ENCODE data around the gene CHRDL1.

Gene CHRDL1

GRCh38 chrX:110675886-110676285, 119.7 kb downstream of the CHRDL1 start:
- Histone ChIP-seq H2BK120ac (ENCODE audit: low read depth, low read length) (no peak overlapping the region), H3K79me1 (replicated peaks; ENCODE audit: low read length, poor library complexity, severe bottlenecking) (no peaks in the 10 kb centered on the region), H3K4ac (ENCODE audit: low read depth in 1 of 2, low read length in 2 of 2) (no peak overlapping the region), H2AFZ (ENCODE audit: low read depth, low read length) (no peak overlapping the region), H3K4me1 (ENCODE audit: control insufficient read depth, insufficient read depth, low read depth, low read length) (no peaks in the 10 kb centered on the region), H2AK5ac (ENCODE audit: low read length, severe bottlenecking) (no peak overlapping the region), H2BK15ac (ENCODE audit: low read depth, poor library complexity, severe bottlenecking) (no peak overlapping the region), H3K9ac (ENCODE audit: low read length) (no peak overlapping the region), H3K4me3 (ENCODE audit: insufficient read depth in 1 of 2, low read depth in 1 of 2, low read length in 2 of 2) (no peak overlapping the region), H2BK5ac (ENCODE audit: low read depth, low read length, poor library complexity, severe bottlenecking) (no peak overlapping the region), H2BK12ac (ENCODE audit: low read length in 2 of 2) (no peak overlapping the region), H3K4me2 (ENCODE audit: low read length, poor library complexity, severe bottlenecking) (no peak overlapping the region), H3K27ac (ENCODE audit: low read length, poor library complexity, severe bottlenecking) (no peak overlapping the region), H3K18ac (ENCODE audit: low read depth in 1 of 2, low read length in 2 of 2) (no peak overlapping the region), H3K9me3 (ENCODE audit: control insufficient read depth, low read length) (no peaks in the 10 kb centered on the region), H3K14ac (ENCODE audit: low read length in 2 of 2) (no peak overlapping the region), H3K36me3 (ENCODE audit: control insufficient read depth in 1 of 2, insufficient read depth in 2 of 2, low read depth in 1 of 2, low read length in 2 of 2) (no peaks in the 10 kb centered on the region), H3K23ac (ENCODE audit: low read length in 2 of 2) (no peak overlapping the region), H4K8ac (ENCODE audit: low read length) (no peak overlapping the region), H4K91ac (ENCODE audit: low read length) (no peak overlapping the region), H3K27me3 (ENCODE audit: control insufficient read depth in 1 of 2, insufficient read depth in 1 of 2, low read length in 2 of 2) (peaks cover 0 to 42% of the 10 kb centered on the region in 2 experiments)
- DNase-seq = no peak
- WGBS = 57% methylated on average over 1 of the region's 1 CpG

DNA sequence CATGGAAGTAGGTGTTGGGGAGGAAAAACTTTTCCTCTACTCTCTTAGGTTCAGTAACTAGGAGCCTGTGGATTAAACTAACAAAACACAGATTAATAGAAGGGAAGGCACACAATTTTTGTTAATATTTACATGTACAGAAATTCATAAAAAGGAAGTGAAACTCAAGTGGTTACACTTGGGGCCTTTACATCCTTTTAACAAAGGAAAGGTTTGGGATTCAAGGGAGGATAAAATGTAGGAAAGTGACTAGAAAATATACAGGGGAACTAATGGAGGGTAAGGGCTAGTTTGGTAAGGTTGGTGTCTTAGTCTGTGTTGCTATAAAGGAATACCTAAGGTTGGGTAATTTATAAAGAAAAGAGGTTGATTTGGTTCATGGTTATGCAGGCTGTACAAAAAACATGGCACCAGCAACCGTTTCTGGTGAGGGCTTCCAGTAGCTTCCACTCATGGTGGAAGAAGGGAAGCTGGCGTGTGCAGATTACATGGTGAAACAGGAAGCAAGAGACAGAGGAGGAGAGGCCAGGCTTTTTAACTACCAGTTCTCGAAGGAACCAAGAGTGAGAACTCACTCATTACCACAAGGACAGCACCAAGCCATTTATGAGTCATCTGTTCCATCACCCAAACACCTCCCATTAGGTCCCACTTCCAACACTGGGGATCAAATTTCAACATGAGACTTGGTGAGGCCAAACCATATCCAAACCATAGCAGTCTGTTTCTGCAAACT, 124.4 kb downstream of the CHRDL1 start:
- Histone ChIP-seq H3K4me1 (ENCODE audit: control insufficient read depth, insufficient read depth, low read depth, low read length) (no peaks in the 10 kb centered on the region), H2BK5ac (ENCODE audit: low read depth, low read length, poor library complexity, severe bottlenecking) (no peak overlapping the region), H3K4me2 (ENCODE audit: low read length, poor library complexity, severe bottlenecking) (no peak overlapping the region), H2BK120ac (ENCODE audit: low read depth, low read length) (no peak overlapping the region), H2AK5ac (ENCODE audit: low read length, severe bottlenecking) (no peak overlapping the region), H3K36me3 (ENCODE audit: control insufficient read depth in 1 of 2, insufficient read depth in 2 of 2, low read depth in 1 of 2, low read length in 2 of 2) (no peaks in the 10 kb centered on the region), H3K27me3 (ENCODE audit: control insufficient read depth in 1 of 2, insufficient read depth in 1 of 2, low read length in 2 of 2) (peaks cover 0 to 33% of the 10 kb centered on the region in 2 experiments), H2AFZ (ENCODE audit: low read depth, low read length) (no peak overlapping the region), H3K14ac (ENCODE audit: low read length in 2 of 2) (no peak overlapping the region), H3K23ac (ENCODE audit: low read length in 2 of 2) (no peak overlapping the region), H3K18ac (ENCODE audit: low read depth in 1 of 2, low read length in 2 of 2) (no peak overlapping the region), H3K9me3 (ENCODE audit: control insufficient read depth, low read length) (no peaks in the 10 kb centered on the region), H3K27ac (ENCODE audit: low read length, poor library complexity, severe bottlenecking) (no peak overlapping the region), H2BK15ac (ENCODE audit: low read depth, poor library complexity, severe bottlenecking) (no peak overlapping the region), H2BK12ac (ENCODE audit: low read length in 2 of 2) (no peak overlapping the region), H4K91ac (ENCODE audit: low read length) (no peak overlapping the region), H3K4me3 (ENCODE audit: insufficient read depth in 1 of 2, low read depth in 1 of 2, low read length in 2 of 2) (no peak overlapping the region), H4K8ac (ENCODE audit: low read length) (no peak overlapping the region), H3K9ac (ENCODE audit: low read length) (no peak overlapping the region), H3K4ac (ENCODE audit: low read depth in 1 of 2, low read length in 2 of 2) (no peak overlapping the region), H3K79me1 (replicated peaks; ENCODE audit: low read length, poor library complexity, severe bottlenecking) (no peaks in the 10 kb centered on the region)
- DNase-seq = no peak
- WGBS = 80% methylated on average over 3 of the region's 3 CpGs

GRCh38 chrX:110669572-110669971, 126.0 kb downstream of the CHRDL1 start:
- no peak overlapping the region for H3K4ac ChIP-seq (ENCODE audit: low read depth in 1 of 2, low read length in 2 of 2)
- no peak overlapping the region for H2BK5ac ChIP-seq (ENCODE audit: low read depth, low read length, poor library complexity, severe bottlenecking)
- no peaks in the 10 kb centered on the region for H3K4me1 ChIP-seq (ENCODE audit: control insufficient read depth, insufficient read depth, low read depth, low read length)
- H3K14ac ChIP-seq (ENCODE audit: low read length in 2 of 2) = no peak overlapping the region
- H3K9me3 ChIP-seq (ENCODE audit: control insufficient read depth, low read length) = no peaks in the 10 kb centered on the region
- H3K4me2 ChIP-seq (ENCODE audit: low read length, poor library complexity, severe bottlenecking) = no peak overlapping the region
- H2BK12ac ChIP-seq (ENCODE audit: low read length in 2 of 2) = no peak overlapping the region
- H2BK15ac ChIP-seq (ENCODE audit: low read depth, poor library complexity, severe bottlenecking) = no peak overlapping the region
- peaks cover 0 to 30% of the 10 kb centered on the region in 2 experiments for H3K27me3 ChIP-seq (ENCODE audit: control insufficient read depth in 1 of 2, insufficient read depth in 1 of 2, low read length in 2 of 2)
- H3K36me3 ChIP-seq (ENCODE audit: control insufficient read depth in 1 of 2, insufficient read depth in 2 of 2, low read depth in 1 of 2, low read length in 2 of 2) = no peaks in the 10 kb centered on the region
- no peak overlapping the region for H2AK5ac ChIP-seq (ENCODE audit: low read length, severe bottlenecking)
- H3K79me1 ChIP-seq (replicated peaks; ENCODE audit: low read length, poor library complexity, severe bottlenecking) = no peaks in the 10 kb centered on the region
- no peak overlapping the region for H3K9ac ChIP-seq (ENCODE audit: low read length)
- no peak overlapping the region for H4K91ac ChIP-seq (ENCODE audit: low read length)
- H2AFZ ChIP-seq (ENCODE audit: low read depth, low read length) = no peak overlapping the region
- DNase-seq = no peak
- H3K27ac ChIP-seq (ENCODE audit: low read length, poor library complexity, severe bottlenecking) = no peak overlapping the region
- no peak overlapping the region for H4K8ac ChIP-seq (ENCODE audit: low read length)
- no peak overlapping the region for H3K23ac ChIP-seq (ENCODE audit: low read length in 2 of 2)
- H3K4me3 ChIP-seq (ENCODE audit: insufficient read depth in 1 of 2, low read depth in 1 of 2, low read length in 2 of 2) = no peak overlapping the region
- no peak overlapping the region for H3K18ac ChIP-seq (ENCODE audit: low read depth in 1 of 2, low read length in 2 of 2)
- WGBS = 67% methylated on average over 1 of the region's 1 CpG
- H2BK120ac ChIP-seq (ENCODE audit: low read depth, low read length) = no peak overlapping the region

DNA sequence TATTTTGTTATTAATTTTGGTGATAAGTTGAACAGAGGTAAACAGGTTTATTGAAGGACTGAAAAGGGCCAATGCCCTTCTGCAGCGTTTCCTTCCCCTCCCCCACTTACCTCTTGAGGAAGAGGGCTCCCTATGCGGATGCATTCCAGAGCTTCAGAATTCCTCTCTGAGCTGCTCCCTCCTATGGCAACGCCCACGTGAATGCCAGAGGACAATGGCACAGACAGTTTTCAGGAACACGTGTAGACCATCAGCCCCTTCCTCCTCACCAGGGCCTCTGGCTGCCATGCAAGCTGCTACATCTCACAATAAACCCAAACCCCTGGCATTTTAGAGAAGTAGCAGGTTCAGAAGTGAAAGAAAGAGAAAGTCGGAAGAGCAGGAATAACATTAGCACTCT, 127.9 kb downstream of the CHRDL1 start:
- H2AFZ ChIP-seq (ENCODE audit: low read depth, low read length) = no peak overlapping the region
- no peak overlapping the region for H3K14ac ChIP-seq (ENCODE audit: low read length in 2 of 2)
- H2BK15ac ChIP-seq (ENCODE audit: low read depth, poor library complexity, severe bottlenecking) = no peak overlapping the region
- H2BK12ac ChIP-seq (ENCODE audit: low read length in 2 of 2) = no peak overlapping the region
- H3K36me3 ChIP-seq (ENCODE audit: control insufficient read depth in 1 of 2, insufficient read depth in 2 of 2, low read depth in 1 of 2, low read length in 2 of 2) = no peaks in the 10 kb centered on the region
- H4K8ac ChIP-seq (ENCODE audit: low read length) = no peak overlapping the region
- no peak overlapping the region for H3K4me2 ChIP-seq (ENCODE audit: low read length, poor library complexity, severe bottlenecking)
- 0% methylated on average over 4 of the region's 6 CpGs for WGBS
- no peak overlapping the region for H2BK120ac ChIP-seq (ENCODE audit: low read depth, low read length)
- no peak overlapping the region for H2AK5ac ChIP-seq (ENCODE audit: low read length, severe bottlenecking)
- H3K23ac ChIP-seq (ENCODE audit: low read length in 2 of 2) = no peak overlapping the region
- no peak overlapping the region for H3K9ac ChIP-seq (ENCODE audit: low read length)
- no peaks in the 10 kb centered on the region for H3K4me1 ChIP-seq (ENCODE audit: control insufficient read depth, insufficient read depth, low read depth, low read length)
- peaks cover 0 to 31% of the 10 kb centered on the region in 2 experiments for H3K27me3 ChIP-seq (ENCODE audit: control insufficient read depth in 1 of 2, insufficient read depth in 1 of 2, low read length in 2 of 2)
- no peak overlapping the region for H4K91ac ChIP-seq (ENCODE audit: low read length)
- no peak overlapping the region for H3K4ac ChIP-seq (ENCODE audit: low read depth in 1 of 2, low read length in 2 of 2)
- H2BK5ac ChIP-seq (ENCODE audit: low read depth, low read length, poor library complexity, severe bottlenecking) = no peak overlapping the region
- no peak overlapping the region for H3K4me3 ChIP-seq (ENCODE audit: insufficient read depth in 1 of 2, low read depth in 1 of 2, low read length in 2 of 2)
- no peaks in the 10 kb centered on the region for H3K9me3 ChIP-seq (ENCODE audit: control insufficient read depth, low read length)
- no peak for DNase-seq
- H3K27ac ChIP-seq (ENCODE audit: low read length, poor library complexity, severe bottlenecking) = no peak overlapping the region
- H3K79me1 ChIP-seq (replicated peaks; ENCODE audit: low read length, poor library complexity, severe bottlenecking) = no peaks in the 10 kb centered on the region
- no peak overlapping the region for H3K18ac ChIP-seq (ENCODE audit: low read depth in 1 of 2, low read length in 2 of 2)
